Activated naive CD8-positive, alpha-beta T cell treated with anti-CD3 and anti-CD28 coated beads for 36 hours (primary cell): ENCODE measurements around the gene PLS1. TPM values are rescaled to one million over a fixed set of nuclear protein-coding genes. Genes with fewer than 3 reads are reported as not detected.
"Not testable (repeated sequence)": the region's sequence is repeated elsewhere in the genome, so short reads cannot be mapped to it uniquely, and the experiment has no call there.

Source experiments
- DNase-seq: peaks from one replicate; pipeline ENCODE4 v3.0.0; 2021
- H3K27ac Mint-ChIP-seq: one replicate; pipeline ENCODE4 v1.8.0; 2022; ENCODE audit warnings: mild to moderate bottlenecking, moderate library complexity, mixed read lengths
- H3K27me3 Mint-ChIP-seq: one replicate; pipeline ENCODE4 v1.8.0; 2022; ENCODE audit warnings: mild to moderate bottlenecking, mixed read lengths
- H3K36me3 Mint-ChIP-seq: one replicate; pipeline ENCODE4 v1.8.0; 2021; ENCODE audit warnings: mild to moderate bottlenecking, mixed read lengths
- H3K4me1 Mint-ChIP-seq: one replicate; pipeline ENCODE4 v1.8.0; 2021; ENCODE audit warnings: mixed read lengths
- H3K4me3 Mint-ChIP-seq: one replicate; pipeline ENCODE4 v1.8.0; 2022; ENCODE audit warnings: mild to moderate bottlenecking, moderate library complexity, mixed read lengths
- H3K9me3 Mint-ChIP-seq: one replicate; pipeline ENCODE4 v1.8.0; 2022; ENCODE audit warnings: mixed read lengths
- total RNA-seq, 2 experiments: library from RNA; stranded (reverse); gene quantifications; one replicate each; pipeline ENCODE4 v1.2.3, GENCODE V29; 2021

Gene PLS1, protein sequence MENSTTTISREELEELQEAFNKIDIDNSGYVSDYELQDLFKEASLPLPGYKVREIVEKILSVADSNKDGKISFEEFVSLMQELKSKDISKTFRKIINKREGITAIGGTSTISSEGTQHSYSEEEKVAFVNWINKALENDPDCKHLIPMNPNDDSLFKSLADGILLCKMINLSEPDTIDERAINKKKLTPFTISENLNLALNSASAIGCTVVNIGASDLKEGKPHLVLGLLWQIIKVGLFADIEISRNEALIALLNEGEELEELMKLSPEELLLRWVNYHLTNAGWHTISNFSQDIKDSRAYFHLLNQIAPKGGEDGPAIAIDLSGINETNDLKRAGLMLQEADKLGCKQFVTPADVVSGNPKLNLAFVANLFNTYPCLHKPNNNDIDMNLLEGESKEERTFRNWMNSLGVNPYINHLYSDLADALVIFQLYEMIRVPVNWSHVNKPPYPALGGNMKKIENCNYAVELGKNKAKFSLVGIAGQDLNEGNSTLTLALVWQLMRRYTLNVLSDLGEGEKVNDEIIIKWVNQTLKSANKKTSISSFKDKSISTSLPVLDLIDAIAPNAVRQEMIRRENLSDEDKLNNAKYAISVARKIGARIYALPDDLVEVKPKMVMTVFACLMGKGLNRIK
- total RNA-seq, result 1 to 10 TPM; 6.2 to 7.0 TPM

DNA sequence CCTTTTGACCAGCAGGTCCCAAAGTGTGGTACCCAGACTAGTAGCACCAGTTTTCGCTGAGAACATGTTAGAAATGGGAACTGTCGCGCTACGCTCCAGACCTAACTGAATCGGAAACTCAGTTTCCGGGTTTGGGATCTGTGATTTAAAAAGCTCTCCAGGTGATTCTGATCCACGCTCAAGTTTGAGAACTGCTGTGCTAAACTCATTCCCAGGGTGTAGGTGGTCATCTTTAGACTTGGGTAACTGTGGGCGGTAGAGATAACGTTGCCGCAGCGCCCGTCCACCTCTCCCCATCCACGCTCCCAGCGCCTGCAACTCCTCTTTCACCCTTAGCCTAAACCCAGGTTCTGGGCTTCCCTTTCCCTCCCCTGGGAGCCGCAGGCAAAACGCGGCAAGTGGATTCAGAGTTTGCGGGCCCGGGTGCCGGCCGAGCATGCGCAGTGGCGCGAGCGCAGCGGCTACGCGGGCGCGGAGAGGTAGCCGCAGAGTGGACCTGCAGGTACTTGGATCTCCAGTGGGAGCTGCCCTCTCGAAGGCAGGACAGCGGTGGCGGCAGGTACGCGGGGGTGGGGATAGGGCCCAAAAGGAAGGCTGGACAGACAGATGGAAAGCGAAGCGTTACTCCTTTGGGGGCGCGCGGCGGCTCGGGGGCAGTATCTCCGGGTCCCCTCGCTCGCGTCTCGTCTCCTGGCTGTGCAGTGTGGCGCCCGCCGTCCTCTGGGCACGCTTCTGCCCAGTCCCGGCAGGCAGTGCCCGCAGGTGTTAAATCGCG, at the start of gene PLS1:
Gene PLS1 (plus strand): TSS at position 443 of the 775 bp plus-strand sequence. CDS start 67,845 bp downstream, outside the sequence.
- H3K27me3 Mint-ChIP-seq, result peaks cover 12% of the 10 kb centered on the region
- peaks cover 1% of the 10 kb centered on the region for H3K36me3 Mint-ChIP-seq
- peak within 1 kb of the TSS; percentile 78 for H3K27ac Mint-ChIP-seq
- H3K9me3 Mint-ChIP-seq, result no peaks in the 10 kb centered on the region
- DNase-seq, result peak; percentile 88
- H3K4me3 Mint-ChIP-seq, result peak within 1 kb of the TSS; percentile 96
- H3K4me1 Mint-ChIP-seq, result peaks cover 16% of the 10 kb centered on the region

DNA sequence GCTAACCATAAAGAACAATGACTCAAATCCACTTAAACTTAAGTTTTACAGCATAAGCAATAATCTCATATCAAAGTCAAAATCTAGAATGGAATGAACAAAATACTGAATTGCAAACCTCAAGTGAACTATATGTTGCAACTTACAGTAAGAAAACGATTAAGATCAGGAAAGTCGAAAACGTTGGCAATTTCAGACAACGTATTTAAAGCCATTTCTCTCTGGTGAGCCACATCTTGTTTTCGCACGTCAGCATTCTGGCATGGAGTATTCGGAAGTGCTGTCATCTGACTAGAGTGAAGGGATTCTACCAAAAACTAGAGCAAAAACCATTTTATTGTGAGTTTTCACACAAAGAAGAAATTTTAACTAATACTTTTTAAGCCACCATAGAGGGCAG, 46.2 kb upstream of the PLS1 start:
- Mint-ChIP-seq H3K27me3 (no peaks in the 10 kb centered on the region), H3K4me3 (no peak overlapping the region), H3K4me1 (no peaks in the 10 kb centered on the region), H3K36me3 (peaks cover 34% of the 10 kb centered on the region), H3K9me3 (no peaks in the 10 kb centered on the region), H3K27ac (no peak overlapping the region)
- no peak for DNase-seq

DNA sequence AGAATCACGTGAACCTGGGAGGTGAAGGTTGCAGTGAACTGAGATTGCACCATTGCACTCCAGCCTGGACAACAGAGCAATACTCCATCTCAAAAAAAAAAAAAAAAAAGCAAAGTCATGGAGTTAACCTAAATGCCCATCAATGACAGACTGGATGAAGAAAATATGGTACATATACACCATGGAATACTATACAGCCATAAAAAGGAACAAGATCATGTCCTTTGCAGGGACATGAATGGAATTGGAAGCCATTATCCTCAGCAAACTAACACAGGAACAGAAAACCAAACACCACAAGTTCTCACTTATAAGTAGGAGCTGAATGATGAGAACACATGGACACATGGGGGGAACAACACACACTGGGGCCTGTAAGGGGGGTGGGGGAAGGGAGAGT, 43.6 kb upstream of the PLS1 start:
- H3K27ac Mint-ChIP-seq, H3K27me3 Mint-ChIP-seq, H3K4me1 Mint-ChIP-seq, DNase-seq, H3K9me3 Mint-ChIP-seq, H3K4me3 Mint-ChIP-seq: not testable (repeated sequence)
- peaks cover 50% of the 10 kb centered on the region for H3K36me3 Mint-ChIP-seq

DNA sequence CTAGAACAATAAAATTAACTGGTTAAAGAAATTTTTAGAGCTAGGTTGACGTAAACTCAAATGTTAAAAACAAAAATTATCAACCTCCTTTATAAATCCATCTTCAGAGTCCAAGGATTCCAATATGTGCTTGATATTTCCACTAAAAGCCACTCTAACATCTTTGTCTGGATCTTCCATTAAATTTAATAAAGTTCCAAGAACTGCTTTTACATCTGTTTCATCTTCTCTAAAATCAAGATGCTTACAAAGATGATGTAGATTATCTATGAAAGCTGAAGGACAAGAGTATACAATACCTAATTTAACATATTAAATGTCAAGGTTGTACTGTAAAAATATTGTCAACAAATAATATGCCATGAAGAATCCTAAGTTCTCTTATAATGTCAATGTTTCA, 42.5 kb upstream of the PLS1 start:
- H3K36me3 Mint-ChIP-seq, result peaks cover 49% of the 10 kb centered on the region
- H3K27ac Mint-ChIP-seq, result no peak overlapping the region
- no peaks in the 10 kb centered on the region for H3K27me3 Mint-ChIP-seq
- H3K4me1 Mint-ChIP-seq, result no peaks in the 10 kb centered on the region
- no peaks in the 10 kb centered on the region for H3K9me3 Mint-ChIP-seq
- H3K4me3 Mint-ChIP-seq, result no peak overlapping the region
- DNase-seq, result no peak

DNA sequence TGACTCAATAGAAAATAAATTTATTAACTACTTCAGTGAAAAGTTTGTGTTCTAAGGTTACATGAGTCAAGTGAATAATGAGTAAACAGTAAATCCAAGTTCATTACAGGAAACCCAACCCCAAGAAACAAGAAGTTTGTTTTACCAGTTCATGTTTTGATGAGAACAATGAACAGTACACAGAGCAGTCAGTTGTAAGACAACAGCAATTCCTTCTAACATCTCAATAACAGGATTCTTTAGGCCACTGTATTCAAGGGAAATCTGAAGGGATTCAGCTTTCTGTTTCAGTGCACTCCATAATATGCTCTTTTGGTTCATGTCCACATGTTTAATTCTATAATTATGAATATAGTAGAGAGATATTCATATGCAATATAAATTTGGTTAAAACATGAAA, 36.1 kb upstream of the PLS1 start:
- no peak overlapping the region for H3K27ac Mint-ChIP-seq
- DNase-seq, result no peak
- H3K9me3 Mint-ChIP-seq, result no peaks in the 10 kb centered on the region
- H3K36me3 Mint-ChIP-seq, result peaks cover 32% of the 10 kb centered on the region
- H3K27me3 Mint-ChIP-seq, result no peaks in the 10 kb centered on the region
- H3K4me3 Mint-ChIP-seq, result no peak overlapping the region
- peaks cover 5% of the 10 kb centered on the region for H3K4me1 Mint-ChIP-seq

GRCh38 chr3:142563496-142563997, 32.6 kb upstream of the PLS1 start:
- peaks cover 26% of the 10 kb centered on the region for H3K36me3 Mint-ChIP-seq
- H3K4me3 Mint-ChIP-seq, result no peak overlapping the region
- H3K4me1 Mint-ChIP-seq, result peaks cover 10% of the 10 kb centered on the region
- H3K27me3 Mint-ChIP-seq, result no peaks in the 10 kb centered on the region
- H3K9me3 Mint-ChIP-seq, result no peaks in the 10 kb centered on the region
- peak overlapping the region; percentile 12 for H3K27ac Mint-ChIP-seq
- DNase-seq, result no peak

DNA sequence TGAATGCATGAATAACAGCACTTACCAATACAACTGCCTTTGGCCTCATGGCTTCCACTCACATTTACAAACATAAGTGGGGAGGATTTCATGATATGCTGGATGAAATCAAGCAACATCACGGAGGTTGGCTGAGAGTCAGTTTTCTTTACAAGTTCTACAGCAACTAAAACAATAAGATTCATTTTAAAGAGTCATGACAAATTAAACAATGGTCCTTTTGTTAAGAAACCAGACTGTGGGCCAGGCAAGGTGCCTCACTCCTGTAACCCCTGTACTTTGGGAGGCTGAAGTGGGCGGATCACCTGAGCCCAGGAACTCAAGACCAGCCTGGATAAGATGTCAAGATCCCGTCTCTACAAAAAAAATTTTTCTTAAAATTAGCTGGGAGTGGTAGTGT, 30.1 kb upstream of the PLS1 start:
- Mint-ChIP-seq H3K36me3 (peaks cover 31% of the 10 kb centered on the region), H3K27ac (no peak overlapping the region), H3K27me3 (no peaks in the 10 kb centered on the region), H3K4me3 (no peak overlapping the region), H3K9me3 (no peaks in the 10 kb centered on the region), H3K4me1 (peaks cover 10% of the 10 kb centered on the region)
- DNase-seq, result no peak

DNA sequence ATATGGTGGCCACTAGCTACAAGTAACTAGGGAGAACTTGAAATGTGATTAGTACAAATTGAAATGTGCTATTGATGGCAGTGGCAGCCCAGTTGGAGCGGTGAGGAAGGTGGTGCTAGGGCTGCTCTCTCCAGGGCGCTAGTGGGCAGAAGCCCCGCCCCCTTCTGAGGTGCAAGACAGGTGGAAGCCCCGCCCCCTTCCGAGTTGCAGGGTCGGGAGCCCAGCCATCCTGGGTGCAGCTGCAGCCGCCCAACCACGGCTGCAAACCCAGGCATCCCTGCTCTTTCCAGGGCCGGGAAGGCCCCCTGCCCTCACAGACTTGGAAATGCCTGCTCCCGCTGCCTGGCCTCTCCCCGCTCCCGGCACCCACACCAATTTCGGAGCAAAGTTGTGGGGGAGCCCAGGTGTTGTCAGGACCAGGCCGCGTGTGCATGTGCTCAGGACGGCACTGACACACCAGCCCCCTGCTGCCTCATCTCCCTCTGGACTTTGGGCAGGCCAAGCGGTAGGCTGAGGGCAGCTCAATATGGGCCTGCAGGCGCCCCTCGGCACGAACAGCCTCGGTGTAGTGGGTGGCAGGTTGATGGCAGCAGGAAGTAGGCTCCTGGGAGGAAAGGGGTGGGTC, 27.7 kb upstream of the PLS1 start:
- no peak overlapping the region for H3K27ac Mint-ChIP-seq
- H3K4me1 Mint-ChIP-seq, result peaks cover 8% of the 10 kb centered on the region
- no peak overlapping the region for H3K4me3 Mint-ChIP-seq
- no peaks in the 10 kb centered on the region for H3K9me3 Mint-ChIP-seq
- H3K36me3 Mint-ChIP-seq, result peaks cover 27% of the 10 kb centered on the region
- H3K27me3 Mint-ChIP-seq, result no peaks in the 10 kb centered on the region
- DNase-seq, result no peak

GRCh38 chr3:142569422-142569821, 26.8 kb upstream of the PLS1 start:
- DNase-seq, H3K9me3 Mint-ChIP-seq, H3K4me3 Mint-ChIP-seq, H3K27me3 Mint-ChIP-seq, H3K27ac Mint-ChIP-seq: not testable (repeated sequence)
- Mint-ChIP-seq H3K4me1 (peaks cover 11% of the 10 kb centered on the region), H3K36me3 (peaks cover 33% of the 10 kb centered on the region)

GRCh38 chr3:142574223-142574622, 22.0 kb upstream of the PLS1 start:
- not testable (repeated sequence) for H3K27ac Mint-ChIP-seq, DNase-seq, H3K9me3 Mint-ChIP-seq, H3K4me3 Mint-ChIP-seq, H3K27me3 Mint-ChIP-seq
- Mint-ChIP-seq H3K4me1 (peaks cover 32% of the 10 kb centered on the region), H3K36me3 (peaks cover 36% of the 10 kb centered on the region)

GRCh38 chr3:142574665-142575064, 21.5 kb upstream of the PLS1 start:
- no peak overlapping the region for H3K27ac Mint-ChIP-seq
- H3K36me3 Mint-ChIP-seq, result peaks cover 36% of the 10 kb centered on the region
- H3K4me1 Mint-ChIP-seq, result peaks cover 33% of the 10 kb centered on the region
- peak overlapping the region; percentile 6 for H3K4me3 Mint-ChIP-seq
- H3K27me3 Mint-ChIP-seq, result no peaks in the 10 kb centered on the region
- no peak for DNase-seq
- H3K9me3 Mint-ChIP-seq, result no peaks in the 10 kb centered on the region

- no peaks in the 10 kb centered on the region for H3K27me3 Mint-ChIP-seq
- peak overlapping the region; percentile 97 for H3K4me3 Mint-ChIP-seq
- peaks cover 28% of the 10 kb centered on the region for H3K36me3 Mint-ChIP-seq
- peaks cover 37% of the 10 kb centered on the region for H3K4me1 Mint-ChIP-seq
- no peak overlapping the region for H3K27ac Mint-ChIP-seq
- no peak for DNase-seq
- H3K9me3 Mint-ChIP-seq, result no peaks in the 10 kb centered on the region
Measured at GRCh38 chr3:142576792-142577191, 19.4 kb upstream of the PLS1 start.

DNA sequence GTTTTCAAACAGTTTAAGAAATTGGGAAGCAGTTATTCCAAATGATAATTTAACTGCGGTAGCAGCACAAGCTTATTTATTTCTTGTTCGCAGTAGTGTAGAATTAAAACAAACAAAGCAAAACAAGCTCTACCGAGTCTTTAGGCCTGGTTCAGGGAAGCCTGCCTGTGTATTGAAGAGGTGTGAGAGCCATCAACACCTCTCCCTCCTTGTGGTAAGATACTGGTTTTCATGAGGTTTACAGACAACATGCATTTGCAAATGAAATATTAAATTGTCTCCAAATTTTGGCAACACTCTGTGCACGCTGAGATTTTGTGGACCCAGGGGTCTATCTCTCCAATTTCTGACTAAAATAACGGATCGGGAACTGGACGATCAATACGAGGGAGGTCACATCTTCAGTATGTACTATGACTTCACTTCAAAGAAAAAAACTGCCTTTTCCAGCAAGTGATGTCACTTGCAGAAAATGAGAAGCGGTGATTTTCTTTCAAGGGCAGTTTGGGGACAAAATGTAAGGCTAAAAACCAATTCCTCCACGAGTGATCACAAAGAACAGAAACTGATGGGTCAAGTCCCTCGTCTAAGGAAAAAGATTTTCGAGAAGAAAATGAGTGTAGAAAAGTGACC, 18.4 kb upstream of the PLS1 start:
- H3K36me3 Mint-ChIP-seq, result peaks cover 26% of the 10 kb centered on the region
- peak overlapping the region; percentile 96 for H3K27ac Mint-ChIP-seq
- H3K9me3 Mint-ChIP-seq, result no peaks in the 10 kb centered on the region
- peaks cover 37% of the 10 kb centered on the region for H3K4me1 Mint-ChIP-seq
- H3K27me3 Mint-ChIP-seq, result no peaks in the 10 kb centered on the region
- H3K4me3 Mint-ChIP-seq, result peak overlapping the region; percentile 97
- DNase-seq, result no peak
